ENCODE data around the gene C12orf43. TPM values are rescaled to one million over a fixed set of nuclear protein-coding genes. Genes with fewer than 3 reads are reported as not detected.

Gene C12orf43
- total RNA-seq, 6 experiments from 2014 or later = 16.6 to 20.3 (median 19.3) TPM

DNA sequence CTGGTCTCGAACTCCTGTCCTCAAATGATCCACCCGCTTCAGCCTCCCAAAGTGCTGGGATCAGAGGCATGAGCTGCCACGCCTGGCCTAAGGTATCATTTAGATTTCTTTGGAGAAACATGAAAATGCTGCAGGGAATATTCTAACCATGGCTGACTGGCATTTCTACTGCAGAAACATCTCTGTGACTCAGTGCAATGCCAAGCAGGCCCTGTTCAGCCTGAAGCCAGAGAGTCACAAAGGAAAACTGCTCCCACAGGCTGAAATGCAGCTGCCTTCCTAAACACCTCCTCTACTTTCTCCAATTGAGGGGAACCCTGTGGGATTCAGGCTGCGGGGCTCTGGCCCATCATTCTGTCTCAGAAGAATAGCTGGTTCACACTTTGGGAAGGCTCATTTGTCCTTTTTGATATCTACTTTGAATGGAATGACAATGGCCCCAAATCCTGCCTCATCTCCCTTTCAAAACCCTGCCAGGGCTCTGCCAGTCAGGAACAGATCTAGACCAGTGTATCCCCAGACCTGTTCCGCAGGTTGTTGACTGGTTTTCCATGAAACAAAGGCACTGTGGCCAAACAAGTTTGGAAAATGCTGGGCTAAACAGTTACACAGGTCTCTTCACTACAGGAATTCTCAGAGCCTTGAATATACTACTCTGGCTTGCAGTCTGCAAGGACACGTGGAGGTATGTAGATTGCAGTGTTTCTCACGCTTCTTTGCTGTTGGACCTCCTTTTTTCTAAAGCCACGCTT, 7.8 kb downstream of the C12orf43 start:
- no peak for DNase-seq
- H3K4me3 Mint-ChIP-seq = no peak overlapping the region
- peaks cover 17% of the 10 kb centered on the region for H3K36me3 Mint-ChIP-seq (ENCODE audit: low read depth)

DNA sequence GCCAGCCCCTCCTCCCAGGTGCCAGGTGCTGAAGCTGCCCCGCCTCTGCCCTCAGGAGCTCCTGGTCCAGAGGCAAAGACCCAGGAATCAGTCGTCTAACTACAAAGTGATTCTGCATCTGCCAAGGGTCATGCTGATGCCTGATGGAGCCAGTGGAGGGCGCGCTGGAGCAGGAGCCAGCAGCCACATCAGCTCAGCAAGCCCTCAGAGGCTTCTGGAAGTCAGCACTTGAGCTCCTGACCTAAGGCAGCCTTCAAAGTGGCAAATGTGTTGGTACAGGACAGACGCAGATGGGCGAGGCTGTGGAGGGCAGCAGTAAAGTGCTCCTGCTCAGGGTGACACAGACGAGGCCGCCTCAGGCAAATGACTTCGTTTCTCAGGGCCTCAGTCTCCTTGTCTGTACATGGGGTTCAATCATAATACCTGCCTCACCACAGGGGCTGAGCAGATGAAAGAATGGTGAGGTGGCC, 10.9 kb downstream of the C12orf43 start:
- DNase-seq = peak; percentile 24

More for the DNA sequence above, 7.8 kb downstream of the C12orf43 start:
- Mint-ChIP-seq H3K9me3 (no peaks in the 10 kb centered on the region), H3K27ac (no peak overlapping the region), H3K27me3 (ENCODE audit: insufficient read depth) (no peaks in the 10 kb centered on the region; the same call in 1 of the 2 replicates), H3K4me1 (ENCODE audit: low read depth) (no peaks in the 10 kb centered on the region)
- TF ChIP-seq, protein P1, sequence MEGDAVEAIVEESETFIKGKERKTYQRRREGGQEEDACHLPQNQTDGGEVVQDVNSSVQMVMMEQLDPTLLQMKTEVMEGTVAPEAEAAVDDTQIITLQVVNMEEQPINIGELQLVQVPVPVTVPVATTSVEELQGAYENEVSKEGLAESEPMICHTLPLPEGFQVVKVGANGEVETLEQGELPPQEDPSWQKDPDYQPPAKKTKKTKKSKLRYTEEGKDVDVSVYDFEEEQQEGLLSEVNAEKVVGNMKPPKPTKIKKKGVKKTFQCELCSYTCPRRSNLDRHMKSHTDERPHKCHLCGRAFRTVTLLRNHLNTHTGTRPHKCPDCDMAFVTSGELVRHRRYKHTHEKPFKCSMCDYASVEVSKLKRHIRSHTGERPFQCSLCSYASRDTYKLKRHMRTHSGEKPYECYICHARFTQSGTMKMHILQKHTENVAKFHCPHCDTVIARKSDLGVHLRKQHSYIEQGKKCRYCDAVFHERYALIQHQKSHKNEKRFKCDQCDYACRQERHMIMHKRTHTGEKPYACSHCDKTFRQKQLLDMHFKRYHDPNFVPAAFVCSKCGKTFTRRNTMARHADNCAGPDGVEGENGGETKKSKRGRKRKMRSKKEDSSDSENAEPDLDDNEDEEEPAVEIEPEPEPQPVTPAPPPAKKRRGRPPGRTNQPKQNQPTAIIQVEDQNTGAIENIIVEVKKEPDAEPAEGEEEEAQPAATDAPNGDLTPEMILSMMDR (IDR thresholded peaks at IDR 0.05) = no peak

DNA sequence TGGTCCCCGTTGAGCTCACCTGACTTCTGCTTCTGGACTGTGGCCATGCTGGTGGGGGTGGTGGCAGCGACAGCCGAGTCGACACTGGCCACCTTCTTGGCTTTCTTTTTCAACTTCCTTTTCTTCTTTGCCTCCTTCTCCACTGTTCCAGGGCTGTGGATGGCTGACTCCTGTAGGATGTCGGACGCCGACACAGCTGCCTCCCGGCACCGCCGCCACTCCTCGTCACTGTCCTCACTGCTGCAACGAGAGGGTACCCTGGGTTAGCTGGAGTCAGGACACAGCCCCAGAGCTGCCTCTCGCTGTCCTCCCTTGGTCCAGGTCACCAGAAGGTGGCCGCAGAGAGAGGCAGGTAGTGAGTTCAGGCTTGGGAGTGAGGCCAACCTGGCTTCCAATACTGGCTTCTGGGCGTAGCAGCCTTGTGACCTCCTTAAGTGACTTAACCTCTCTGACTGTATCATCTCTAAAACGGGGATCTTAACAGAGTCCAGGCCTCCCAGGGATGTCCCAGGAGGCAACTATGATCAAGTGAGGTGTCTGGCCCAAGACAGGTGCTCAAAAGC, 12.0 kb downstream of the C12orf43 start:
- H3K4me1 Mint-ChIP-seq (ENCODE audit: low read depth) = peaks cover 5% of the 10 kb centered on the region; the same call in 1 of the 2 replicates
- H3K27ac Mint-ChIP-seq = no peak overlapping the region
- DNase-seq = no peak
- peaks cover 21% of the 10 kb centered on the region for H3K36me3 Mint-ChIP-seq (ENCODE audit: low read depth)
- no peak overlapping the region for H3K4me3 Mint-ChIP-seq
- no peaks in the 10 kb centered on the region; the same call in 1 of the 2 replicates for H3K27me3 Mint-ChIP-seq (ENCODE audit: insufficient read depth)
- H3K9me3 Mint-ChIP-seq = no peaks in the 10 kb centered on the region
- TF ChIP-seq, protein P1 (IDR thresholded peaks at IDR 0.05) = no peak

More for the DNA sequence above, 10.9 kb downstream of the C12orf43 start:
- Mint-ChIP-seq H3K27me3 (ENCODE audit: insufficient read depth) (no peaks in the 10 kb centered on the region; the same call in 1 of the 2 replicates), H3K4me3 (no peak overlapping the region), H3K27ac (no peak overlapping the region), H3K36me3 (ENCODE audit: low read depth) (peaks cover 21% of the 10 kb centered on the region), H3K9me3 (no peaks in the 10 kb centered on the region), H3K4me1 (ENCODE audit: low read depth) (peaks cover 5% of the 10 kb centered on the region; the same call in 1 of the 2 replicates)
- TF ChIP-seq, protein P1 (IDR thresholded peaks at IDR 0.05) = peak; percentile 77

DNA sequence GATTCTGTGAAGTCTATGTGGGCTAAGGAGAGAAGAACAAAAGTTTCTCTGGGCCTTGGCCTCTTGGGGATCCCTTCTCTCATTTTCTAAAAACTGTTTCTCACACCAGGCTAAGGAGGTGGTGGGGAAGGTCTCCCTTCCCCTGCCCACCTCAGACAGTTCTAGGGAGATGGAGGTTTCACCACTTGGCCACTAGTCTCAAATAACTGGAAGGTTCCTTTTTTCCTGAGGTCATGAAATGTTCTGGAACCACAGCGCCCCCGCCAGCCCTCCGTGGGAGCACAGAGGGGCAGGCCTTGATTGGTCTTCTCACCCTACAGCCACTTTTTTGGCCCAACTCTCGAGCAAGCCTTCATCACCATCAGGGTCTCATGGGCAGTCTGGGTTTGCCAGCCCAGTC, 12.6 kb downstream of the C12orf43 start:
- Mint-ChIP-seq H3K4me1 (ENCODE audit: low read depth) (peaks cover 5% of the 10 kb centered on the region; the same call in 1 of the 2 replicates), H3K9me3 (no peaks in the 10 kb centered on the region), H3K36me3 (ENCODE audit: low read depth) (peaks cover 21% of the 10 kb centered on the region), H3K27ac (no peak overlapping the region), H3K27me3 (ENCODE audit: insufficient read depth) (no peaks in the 10 kb centered on the region; the same call in 1 of the 2 replicates), H3K4me3 (no peak overlapping the region)
- TF ChIP-seq, protein P1 (IDR thresholded peaks at IDR 0.05) = peak; percentile 39
- DNase-seq = no peak

DNA sequence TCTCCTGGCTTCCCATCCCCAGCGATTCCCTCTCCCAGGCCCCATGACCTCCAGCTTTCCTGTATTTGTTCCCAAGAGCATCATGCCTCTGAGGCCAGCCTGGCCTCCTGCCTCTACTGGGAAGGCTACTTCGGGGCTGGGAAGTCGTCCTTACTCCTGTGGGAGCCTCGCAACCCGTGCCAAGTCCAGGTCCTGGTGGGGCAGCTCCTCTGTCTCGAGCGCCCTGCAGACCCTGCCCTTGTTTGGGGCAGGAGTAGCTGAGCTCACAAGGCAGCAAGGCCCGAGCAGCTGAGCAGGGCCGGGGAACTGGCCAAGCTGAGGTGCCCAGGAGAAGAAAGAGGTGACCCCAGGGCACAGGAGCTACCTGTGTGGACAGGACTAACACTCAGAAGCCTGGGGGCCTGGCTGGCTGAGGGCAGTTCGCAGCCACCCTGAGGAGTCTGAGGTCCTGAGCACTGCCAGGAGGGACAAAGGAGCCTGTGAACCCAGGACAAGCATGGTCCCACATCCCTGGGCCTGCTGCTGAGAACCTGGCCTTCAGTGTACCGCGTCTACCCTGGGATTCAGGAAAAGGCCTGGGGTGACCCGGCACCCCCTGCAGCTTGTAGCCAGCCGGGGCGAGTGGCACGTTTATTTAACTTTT, 14.3 kb downstream of the C12orf43 start:
- Mint-ChIP-seq H3K27me3 (ENCODE audit: insufficient read depth) (peaks cover under 1% of the 10 kb centered on the region; the same call in 1 of the 2 replicates), H3K27ac (no peak overlapping the region), H3K4me3 (no peak overlapping the region), H3K4me1 (ENCODE audit: low read depth) (peaks cover 5% of the 10 kb centered on the region; the same call in 1 of the 2 replicates), H3K9me3 (no peaks in the 10 kb centered on the region), H3K36me3 (ENCODE audit: low read depth) (peaks cover 21% of the 10 kb centered on the region)
- DNase-seq = no peak
- TF ChIP-seq, protein P1 (IDR thresholded peaks at IDR 0.05) = no peak
